GM06990 (cell line): Measurements from ENCODE around the gene RHCG.
A peak's percentile ranks its signal among the peaks of the same experiment; 100 is the strongest.

Experiments
- DNase-seq: peaks from one replicate; pipeline ENCODE4 v3.0.0-alpha.2; 2011; ENCODE audit not compliant: insufficient read length; ENCODE audit errors: extremely low read depth
- H3K27me3 ChIP-seq: replicated peaks from 2 replicates; pipeline ENCODE4 v1.6.0; 2011; ENCODE audit warnings: low read length; ENCODE audit not compliant: control insufficient read depth, insufficient read depth
- H3K36me3 ChIP-seq: 2 replicates; pipeline ENCODE4 v1.5.1; 2011; ENCODE audit warnings: low read length; ENCODE audit not compliant: control insufficient read depth, insufficient read depth
- H3K4me3 ChIP-seq: replicated peaks from 2 replicates; pipeline ENCODE4 v1.5.1; 2011; ENCODE audit warnings: low read depth, mild to moderate bottlenecking, control low read depth, low read length
- TF ChIP-seq, protein P1 (sequence below): IDR thresholded peaks from 2 replicates; pipeline ENCODE4 v1.5.1; 2011; ENCODE audit warnings: low read length, control low read depth, mild to moderate bottlenecking, inconsistent platforms; ENCODE audit not compliant: insufficient read depth, poor library complexity, severe bottlenecking

The RHCG gene

DNA sequence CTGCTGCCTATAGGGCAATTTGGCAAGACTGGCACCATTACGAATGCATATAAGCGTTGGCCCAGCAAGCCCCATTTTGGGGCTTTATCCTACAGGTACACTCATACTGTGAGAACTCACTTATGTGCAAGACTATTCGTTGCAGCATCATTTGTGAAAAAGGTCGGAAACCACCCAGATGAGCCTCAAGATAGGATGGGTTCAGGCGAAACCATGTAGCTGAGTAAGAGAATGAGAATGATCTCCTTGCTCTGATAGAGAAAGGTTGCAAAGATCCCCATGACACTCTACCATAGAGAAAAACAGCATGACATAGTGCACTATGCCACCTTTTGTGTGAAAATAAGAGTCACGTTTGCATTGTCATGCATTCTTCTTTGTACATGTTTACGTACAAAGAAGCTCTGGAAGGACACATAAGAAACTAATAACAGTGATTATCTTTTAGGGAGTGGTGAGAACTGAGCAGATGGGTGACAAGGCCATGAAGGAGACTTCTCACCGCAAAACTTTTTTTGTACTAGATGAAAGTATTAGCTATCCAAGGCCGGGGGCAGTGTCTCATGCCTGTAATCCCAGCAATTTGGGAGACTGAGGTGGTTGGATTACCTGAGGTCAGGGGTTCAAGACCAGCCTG lies 50.0 kb downstream of the RHCG start:
- Histone ChIP-seq H3K4me3 (no peak overlapping the region), H3K36me3 (no peaks in the 10 kb centered on the region), H3K27me3 (no peaks in the 10 kb centered on the region; the same call in 1 of the 2 replicates)
- TF ChIP-seq, protein P1, sequence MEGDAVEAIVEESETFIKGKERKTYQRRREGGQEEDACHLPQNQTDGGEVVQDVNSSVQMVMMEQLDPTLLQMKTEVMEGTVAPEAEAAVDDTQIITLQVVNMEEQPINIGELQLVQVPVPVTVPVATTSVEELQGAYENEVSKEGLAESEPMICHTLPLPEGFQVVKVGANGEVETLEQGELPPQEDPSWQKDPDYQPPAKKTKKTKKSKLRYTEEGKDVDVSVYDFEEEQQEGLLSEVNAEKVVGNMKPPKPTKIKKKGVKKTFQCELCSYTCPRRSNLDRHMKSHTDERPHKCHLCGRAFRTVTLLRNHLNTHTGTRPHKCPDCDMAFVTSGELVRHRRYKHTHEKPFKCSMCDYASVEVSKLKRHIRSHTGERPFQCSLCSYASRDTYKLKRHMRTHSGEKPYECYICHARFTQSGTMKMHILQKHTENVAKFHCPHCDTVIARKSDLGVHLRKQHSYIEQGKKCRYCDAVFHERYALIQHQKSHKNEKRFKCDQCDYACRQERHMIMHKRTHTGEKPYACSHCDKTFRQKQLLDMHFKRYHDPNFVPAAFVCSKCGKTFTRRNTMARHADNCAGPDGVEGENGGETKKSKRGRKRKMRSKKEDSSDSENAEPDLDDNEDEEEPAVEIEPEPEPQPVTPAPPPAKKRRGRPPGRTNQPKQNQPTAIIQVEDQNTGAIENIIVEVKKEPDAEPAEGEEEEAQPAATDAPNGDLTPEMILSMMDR, result no peak
- no peak for DNase-seq

DNA sequence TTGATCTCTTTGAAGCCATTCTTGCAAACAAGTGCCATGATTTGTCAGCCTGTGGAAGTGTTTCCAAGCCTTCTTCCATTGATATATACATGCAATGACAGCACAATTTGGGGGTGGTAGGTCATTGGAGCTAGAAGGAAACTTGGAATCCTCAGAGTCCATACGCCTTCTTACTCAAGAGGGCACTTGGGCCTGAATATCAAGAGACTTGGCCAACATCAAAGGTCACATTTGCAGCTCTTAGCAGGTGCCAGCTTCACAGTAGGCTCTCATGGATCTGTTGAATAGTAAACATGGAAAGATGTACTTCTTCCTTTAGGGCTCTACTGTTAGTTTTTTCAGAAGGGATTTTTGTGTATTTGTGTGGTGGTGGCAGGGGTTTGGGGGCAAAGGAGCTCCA lies 50.9 kb downstream of the RHCG start:
- TF ChIP-seq, protein P1, result no peak
- no peaks in the 10 kb centered on the region for H3K36me3 ChIP-seq
- no peak overlapping the region for H3K4me3 ChIP-seq
- DNase-seq, result no peak
- no peaks in the 10 kb centered on the region; the same call in 1 of the 2 replicates for H3K27me3 ChIP-seq

- no peak for DNase-seq
- TF ChIP-seq, protein P1, result no peak
- no peak overlapping the region for H3K4me3 ChIP-seq
Measured at GRCh38 chr15:89444241-89445225, 51.9 kb downstream of the RHCG start.

DNA sequence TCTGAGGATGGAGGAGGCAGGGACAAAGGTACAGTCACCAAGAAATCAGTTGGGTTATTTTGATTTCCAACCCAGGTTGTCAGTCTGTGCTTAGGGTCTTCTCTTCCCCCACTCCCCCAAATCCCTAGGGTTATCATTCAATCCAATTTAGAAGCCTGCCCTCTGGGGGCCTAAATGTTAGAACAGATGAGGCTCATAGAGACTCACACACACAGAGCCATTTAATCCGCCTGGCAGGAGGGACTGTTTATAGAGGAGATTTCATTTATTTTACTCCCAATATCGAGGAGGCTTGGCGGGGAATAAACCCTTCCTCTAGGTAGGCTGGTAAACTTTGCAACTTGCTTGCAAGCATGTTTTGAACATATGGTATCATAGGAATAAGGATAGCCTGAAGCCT lies 52.8 kb downstream of the RHCG start:
- Histone ChIP-seq H3K36me3 (no peaks in the 10 kb centered on the region), H3K4me3 (no peak overlapping the region), H3K27me3 (no peaks in the 10 kb centered on the region)
- TF ChIP-seq, protein P1, result no peak
- DNase-seq, result no peak

More at GRCh38 chr15:89444241-89445225, 51.9 kb downstream of the RHCG start:
- H3K27me3 ChIP-seq, result no peaks in the 10 kb centered on the region; the same call in 1 of the 2 replicates
- H3K36me3 ChIP-seq, result no peaks in the 10 kb centered on the region

- Histone ChIP-seq H3K36me3 (no peaks in the 10 kb centered on the region), H3K27me3 (no peaks in the 10 kb centered on the region), H3K4me3 (no peak overlapping the region)
- TF ChIP-seq, protein P1, result peak; percentile 88
- peak; percentile 36 for DNase-seq
Measured at GRCh38 chr15:89442671-89443307, 53.6 kb downstream of the RHCG start.
